H1 (cell line): ENCODE data around the gene CGNL1. TPM values are rescaled to one million over a fixed set of nuclear protein-coding genes. Genes with fewer than 3 reads are reported as not detected.

Experiments used
- CTCF ChIA-PET: fragments of 300-600 bp; sonication (Branson Sonifier 250); formaldehyde crosslinking; loops from one replicate; lab custom pipeline; 2021; ENCODE audit not compliant: partially characterized antibody; lab: Charles Lee
- POLR2A ChIA-PET: fragments of 300-600 bp; sonication (Branson Sonifier 250); formaldehyde crosslinking; loops from one replicate; lab custom pipeline; 2021; ENCODE audit warnings: inconsistent platforms; ENCODE audit not compliant: partially characterized antibody; lab: Charles Lee
- DNase-seq, 2 experiments: peaks; one replicate each; pipeline versions ENCODE4 v3.0.0 to v3.0.0-alpha.2; 2010 to 2022; ENCODE audit warnings: low spot score in 2 of 2, low read depth in 1 of 2, mixed read lengths in 1 of 2
- FAIRE-seq: peaks from 2 replicates; lab custom pipeline; 2011; peaks lifted over from hg19 to GRCh38; lab: Jason Lieb, UNC
- H2AFZ ChIP-seq: 2 replicates; pipeline ENCODE4 v1.8.1; 2012; ENCODE audit warnings: low read length, inconsistent platforms
- H2AK5ac ChIP-seq: 2 replicates; pipeline ENCODE4 v1.6.1; 2013; ENCODE audit warnings: low read depth, low read length
- H2BK120ac ChIP-seq: replicated peaks from 2 replicates; pipeline ENCODE3; 2013; ENCODE audit warnings: low read depth, low read length, inconsistent platforms
- H2BK12ac ChIP-seq: 2 replicates; pipeline ENCODE4 v1.6.1; 2013; ENCODE audit warnings: low read depth, low read length
- H2BK15ac ChIP-seq: 2 replicates; pipeline ENCODE4 v1.6.1; 2013; ENCODE audit warnings: low read length
- H2BK20ac ChIP-seq: 2 replicates; pipeline ENCODE4 v1.6.1; 2013; ENCODE audit warnings: low read length
- H2BK5ac ChIP-seq: 2 replicates; pipeline ENCODE4 v1.6.1; 2013; ENCODE audit warnings: low read depth, low read length
- H3K14ac ChIP-seq: 2 replicates; pipeline ENCODE4 v1.6.1; 2013; ENCODE audit warnings: inconsistent platforms; ENCODE audit not compliant: insufficient read length
- H3K18ac ChIP-seq: 2 replicates; pipeline ENCODE4 v1.6.1; 2013; ENCODE audit warnings: low read length; ENCODE audit errors: extremely low read depth
- H3K23ac ChIP-seq: 2 replicates; pipeline ENCODE4 v1.6.1; 2013; ENCODE audit warnings: inconsistent platforms; ENCODE audit not compliant: insufficient read length
- H3K23me2 ChIP-seq: 2 replicates; pipeline ENCODE4 v1.6.1; 2013; ENCODE audit warnings: low read depth, low read length
- H3K27ac ChIP-seq: 2 replicates; pipeline ENCODE4 v1.6.1; 2011; ENCODE audit warnings: low read depth, low read length, inconsistent platforms
- H3K27me3 ChIP-seq, 4 experiments: replicated peaks in 1 of 4; 1 replicate in 1 of 4; 2 replicates in 3 of 4; pipeline versions ENCODE4 v1.6.1 to v1.8.1; 2011 to 2013; ENCODE audit warnings: low read length in 3 of 4, mild to moderate bottlenecking in 3 of 4, inconsistent platforms in 2 of 4, mixed read lengths in 2 of 4, moderate library complexity in 1 of 4; ENCODE audit not compliant: control insufficient read depth in 3 of 4, insufficient read depth in 3 of 4; ENCODE audit errors: extremely low read depth in 1 of 4
- H3K36me3 ChIP-seq, 4 experiments: 2 replicates each; pipeline versions ENCODE4 v1.6.1 to v1.8.1; 2011 to 2013; ENCODE audit warnings: mild to moderate bottlenecking in 4 of 4, low read length in 3 of 4, moderate library complexity in 2 of 4, control low read depth in 1 of 4, inconsistent platforms in 1 of 4; ENCODE audit not compliant: insufficient read depth in 4 of 4, control insufficient read depth in 2 of 4
- H3K4ac ChIP-seq: replicated peaks from 2 replicates; pipeline ENCODE3; 2013; ENCODE audit warnings: low read length, low read depth, mixed read lengths, inconsistent platforms; ENCODE audit not compliant: insufficient read length
- H3K4me1 ChIP-seq, 4 experiments: replicated peaks in 1 of 4; 1 replicate in 1 of 4; 2 replicates in 3 of 4; pipeline versions ENCODE4 v1.6.1 to v1.8.1; 2011 to 2013; ENCODE audit warnings: low read length in 3 of 4, inconsistent platforms in 2 of 4, mixed read lengths in 1 of 4; ENCODE audit not compliant: insufficient read depth in 4 of 4, control insufficient read depth in 3 of 4
- H3K4me2 ChIP-seq, 2 experiments: 2 replicates each; pipeline versions ENCODE4 v1.6.1 to v1.8.1; 2011 to 2013; ENCODE audit warnings: low read depth in 2 of 2, low read length in 2 of 2, control low read depth in 1 of 2, inconsistent platforms in 1 of 2, mild to moderate bottlenecking in 1 of 2; ENCODE audit not compliant: insufficient read depth in 1 of 2
- H3K4me3 ChIP-seq, 4 experiments: fragments of 200-600, 300-600 bp in 1 of 4; sonication (generic), shearing (Covaris generic), sonication (Bioruptor Twin) in 1 of 4; 2 replicates each; pipeline versions ENCODE4 v1.5.1 to v1.8.1; 2011 to 2016; ENCODE audit warnings: low read length in 4 of 4, low read depth in 3 of 4, control low read depth in 2 of 4, inconsistent platforms in 2 of 4, mild to moderate bottlenecking in 2 of 4, mixed read lengths in 1 of 4, moderate library complexity in 1 of 4; ENCODE audit not compliant: insufficient read depth in 2 of 4; ENCODE audit errors: extremely low read depth in 1 of 4
- H3K56ac ChIP-seq: replicated peaks from 2 replicates; pipeline ENCODE3; 2013; ENCODE audit warnings: low read depth, mild to moderate bottlenecking, mixed read lengths, low read length, inconsistent platforms; ENCODE audit not compliant: insufficient read length
- H3K79me1 ChIP-seq: 2 replicates; pipeline ENCODE4 v1.6.1; 2013; ENCODE audit warnings: low read depth, low read length, control low read depth
- H3K79me2 ChIP-seq, 2 experiments: 2 replicates each; pipeline versions ENCODE4 v1.6.1 to v1.8.1; 2012 to 2013; ENCODE audit warnings: low read length in 2 of 2, mild to moderate bottlenecking in 2 of 2, inconsistent platforms in 1 of 2; ENCODE audit not compliant: insufficient read depth in 2 of 2, control insufficient read depth in 1 of 2
- H3K9ac ChIP-seq, 4 experiments: replicated peaks in 1 of 4; 1 replicate in 1 of 4; 2 replicates in 3 of 4; pipeline versions ENCODE4 v1.6.1 to v1.8.1; 2011 to 2013; ENCODE audit warnings: low read depth in 3 of 4, low read length in 3 of 4, control low read depth in 2 of 4, mild to moderate bottlenecking in 2 of 4, moderate library complexity in 2 of 4, inconsistent platforms in 1 of 4; ENCODE audit errors: extremely low read depth in 1 of 4
- H3K9me3 ChIP-seq, 2 experiments: 2 replicates each; pipeline versions ENCODE4 v1.6.1 to v1.8.1; 2012 to 2013; ENCODE audit warnings: mild to moderate bottlenecking in 2 of 2, moderate library complexity in 2 of 2, control low read depth in 1 of 2, inconsistent platforms in 1 of 2, low read depth in 1 of 2, low read length in 1 of 2, mixed read lengths in 1 of 2; ENCODE audit not compliant: insufficient read depth in 2 of 2
- H4K20me1 ChIP-seq, 2 experiments: replicated peaks in 1 of 2; 2 replicates each; pipeline versions ENCODE3 to v1.8.1; 2011 to 2013; ENCODE audit warnings: inconsistent platforms in 2 of 2, low read length in 2 of 2, mild to moderate bottlenecking in 1 of 2; ENCODE audit not compliant: insufficient read depth in 2 of 2, control insufficient read depth in 1 of 2
- H4K5ac ChIP-seq: 2 replicates; pipeline ENCODE4 v1.6.1; 2013; ENCODE audit warnings: low read length, low read depth, mixed read lengths, inconsistent platforms; ENCODE audit not compliant: insufficient read length
- H4K8ac ChIP-seq: 2 replicates; pipeline ENCODE4 v1.8.0; 2013; ENCODE audit warnings: mild to moderate bottlenecking, moderate library complexity, low read length, inconsistent platforms; ENCODE audit not compliant: insufficient read depth; ENCODE audit errors: extremely low read depth
- H4K91ac ChIP-seq: replicated peaks from 2 replicates; pipeline ENCODE3; 2013; ENCODE audit warnings: low read length, mixed read lengths, inconsistent platforms; ENCODE audit not compliant: insufficient read length
- CTBP2 ChIP-seq: IDR thresholded peaks from 2 replicates; pipeline ENCODE4 v1.7.0; 2011; ENCODE audit warnings: borderline replicate concordance, mild to moderate bottlenecking, moderate library complexity, mixed read lengths, low read length; ENCODE audit not compliant: insufficient read depth, insufficient read length
- KDM4A ChIP-seq: IDR thresholded peaks from one replicate; pipeline ENCODE4 v1.7.1; 2012; ENCODE audit warnings: low read depth, mild to moderate bottlenecking, moderate library complexity, low read length, inconsistent platforms; ENCODE audit not compliant: severe bottlenecking
- POLR2AphosphoS5 ChIP-seq: IDR thresholded peaks from 2 replicates; pipeline ENCODE4 v1.6.1; 2011; ENCODE audit warnings: low read depth, low read length
- RNF2 ChIP-seq: fragments of 200-900, 300-1000 bp; sonication (generic); IDR thresholded peaks from 2 replicates; pipeline ENCODE4 v1.7.1; 2016; ENCODE audit warnings: borderline replicate concordance, low read depth, mild to moderate bottlenecking, antibody characterized with exemption, low read length; ENCODE audit not compliant: poor library complexity, severe bottlenecking; ENCODE audit errors: missing control alignments
- TAF1 ChIP-seq: IDR thresholded peaks from 2 replicates; pipeline ENCODE4 v1.6.1; 2011; ENCODE audit warnings: mild to moderate bottlenecking, low read depth, low read length
- TBP ChIP-seq: IDR thresholded peaks from 2 replicates; pipeline ENCODE4 v1.6.1; 2011; ENCODE audit warnings: low read depth, low read length, improper control_type of control experiment
- WGBS, 2 experiments: shearing (Covaris generic) in 1 of 2; methylation state at CpG; one replicate each; pipeline versions ENCODE4 v1.1.6 to v1.1.7; 2013 to 2015; ENCODE audit warnings: low lambda C conversion rate in 2 of 2, mixed read lengths in 2 of 2, inconsistent platforms in 1 of 2, low coverage in 1 of 2, missing lambda C conversion rate in 1 of 2; ENCODE audit not compliant: insufficient replicate concordance in 2 of 2, insufficient coverage in 1 of 2, insufficient read length in 1 of 2; ENCODE audit errors: extremely low coverage in 1 of 2, missing lambda C conversion rate in 1 of 2; 5-methylcytosine and 5-hydroxymethylcytosine counted together
- polyA plus RNA-seq, 7 experiments: library from polyadenylated mRNA; depleted of rRNA in 3 of 7; stranded (reverse) in 5 of 7; unstranded in 2 of 7; fragments of >200 nt in 5 of 7; fragments of 200-250 nt in 2 of 7; gene quantifications; 1 replicate in 5 of 7; 2 replicates in 1 of 7; 4 replicates in 1 of 7; pipeline versions ENCODE4 v1.2.1 to v1.2.3, GENCODE V29; 2011 to 2013; ENCODE audit warnings: missing spikeins in 2 of 7, mixed read lengths in 2 of 7
- total RNA-seq: library from RNA; stranded (reverse); fragmentation: NEBNext Ultra II Directional; extraction: Animal tissue kit (Norgen Biotek cat#: 25700); gene quantifications from 2 replicates; pipeline ENCODE4 v1.2.1, GENCODE V29; 2021
- TF ChIP-seq, protein P1 (sequence below): IDR thresholded peaks from 2 replicates; pipeline ENCODE4 v1.6.1; 2012; ENCODE audit warnings: low read length, inconsistent platforms

CGNL1 gene
- total and polyA plus RNA-seq, 2 of the 8 experiments (the other 6 are each of a cell fraction or from before 2014, with no cell fraction given), result 21.8 to 75.6 TPM

DNA sequence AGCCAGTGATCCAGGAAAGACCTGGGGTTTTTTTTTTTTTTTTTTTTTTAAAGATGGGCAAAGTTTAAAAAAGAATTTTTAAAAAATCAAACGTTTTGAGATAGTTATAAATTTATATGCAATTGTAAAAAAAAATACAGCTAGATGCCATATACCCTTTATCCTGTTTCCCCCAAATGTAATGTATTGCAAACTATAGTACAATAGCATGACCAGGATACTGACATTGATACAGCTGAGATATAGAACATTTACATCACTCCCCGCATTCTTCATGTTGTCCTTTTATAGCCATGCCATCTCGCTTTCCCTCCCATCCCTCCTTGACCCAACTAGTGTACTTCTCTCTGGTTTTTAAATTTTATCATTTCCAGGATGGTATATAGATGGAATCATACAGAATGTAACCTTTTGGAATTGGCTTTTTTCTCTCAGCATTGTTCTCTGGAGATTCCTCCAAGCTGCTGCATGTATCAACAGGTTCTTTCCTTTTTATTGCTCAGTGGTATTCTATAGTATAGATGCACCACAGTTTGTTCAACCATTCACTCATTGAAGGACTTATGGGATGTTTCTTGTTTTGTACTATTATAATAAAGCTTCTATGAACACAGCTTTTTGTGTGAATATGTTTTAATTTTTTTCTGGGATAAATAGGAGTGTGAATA is 104.9 kb downstream of the CGNL1 start:
- Histone ChIP-seq H2AFZ (no peak overlapping the region), H3K27ac (no peak overlapping the region), H4K8ac (no peak overlapping the region), H4K5ac (no peak overlapping the region), H3K14ac (no peak overlapping the region), H3K23me2 (no peaks in the 10 kb centered on the region; the same call in 1 of the 2 replicates), H2BK15ac (no peak overlapping the region), H3K79me2 (0 out of 4 replicates have a peak, but pooled peaks cover 0 to under 1% of the 10 kb centered on the region in 2 experiments)
- TF ChIP-seq KDM4A (no peak), RNF2 (no peak), TAF1 (no peak), POLR2AphosphoS5 (no peak), TBP (no peak), CTBP2 (no peak)
- TF ChIP-seq, protein P1, sequence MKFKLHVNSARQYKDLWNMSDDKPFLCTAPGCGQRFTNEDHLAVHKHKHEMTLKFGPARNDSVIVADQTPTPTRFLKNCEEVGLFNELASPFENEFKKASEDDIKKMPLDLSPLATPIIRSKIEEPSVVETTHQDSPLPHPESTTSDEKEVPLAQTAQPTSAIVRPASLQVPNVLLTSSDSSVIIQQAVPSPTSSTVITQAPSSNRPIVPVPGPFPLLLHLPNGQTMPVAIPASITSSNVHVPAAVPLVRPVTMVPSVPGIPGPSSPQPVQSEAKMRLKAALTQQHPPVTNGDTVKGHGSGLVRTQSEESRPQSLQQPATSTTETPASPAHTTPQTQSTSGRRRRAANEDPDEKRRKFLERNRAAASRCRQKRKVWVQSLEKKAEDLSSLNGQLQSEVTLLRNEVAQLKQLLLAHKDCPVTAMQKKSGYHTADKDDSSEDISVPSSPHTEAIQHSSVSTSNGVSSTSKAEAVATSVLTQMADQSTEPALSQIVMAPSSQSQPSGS, result no peak
- TF ChIP-seq, all 59 proteins: peak for 0
- Histone ChIP-seq H2BK20ac (no peak overlapping the region), H3K4me3 (no peak overlapping the region), H3K23ac (no peak overlapping the region), H3K27me3 (no peaks in the 10 kb centered on the region), H3K4me2 (no peak overlapping the region), H3K36me3 (peaks cover 0 to 9% (median 0%) of the 10 kb centered on the region in 4 experiments; a peak in 4 of 8 replicates), H2AK5ac (no peak overlapping the region), H3K4me1 (peaks cover 9 to 22% (median 14%) of the 10 kb centered on the region in 4 experiments), H4K91ac (no peak overlapping the region), H3K79me1 (no peaks in the 10 kb centered on the region), H2BK5ac (no peak overlapping the region), H3K9ac (no peak overlapping the region), H3K18ac (no peak overlapping the region), H3K9me3 (no peaks in the 10 kb centered on the region), H2BK12ac (no peak overlapping the region), H4K20me1 (no peaks in the 10 kb centered on the region), H2BK120ac (no peak overlapping the region), H3K4ac (no peak overlapping the region), H3K56ac (no peak overlapping the region)
- CTCF ChIA-PET, result interaction anchor here (0.7 to 2.5 kb wide), 5 partner anchors 20 to 343 kb away, joined by 3 to 5 read pairs (median 4); no protein-coding TSS in a partner anchor
- DNase-seq (no peak), FAIRE-seq (no peak)
- POLR2A ChIA-PET, result no interaction called here
- WGBS, 2 experiments, result 71% methylated on average over 3 of the region's 3 CpGs; no CpG with 5 or more reads in 1 of the 2 experiments
